Uterus (tissue), 4 donors: ENCODE results near the gene NOS1AP. TPM values are rescaled to one million over a fixed set of nuclear protein-coding genes. Genes with fewer than 3 reads are reported as not detected.

Experiments used
- DNase-seq, 2 donors: peaks; one replicate each; pipeline ENCODE4 v3.0.0-alpha.2; 2019 to 2020
- H3K27ac ChIP-seq, 2 donors: fragments of 200-600 bp; sonication (generic); 1 replicate in 1 of 2; 2 replicates in 1 of 2; pipeline ENCODE4 v1.5.1; 2016 to 2018
- H3K27me3 ChIP-seq, 2 donors: fragments of 200-600 bp; sonication (generic); one replicate each; pipeline ENCODE4 v1.5.1; 2018 to 2019; ENCODE audit warnings: control low read depth in 1 of 2
- H3K36me3 ChIP-seq, 2 donors: fragments of 200-600 bp; sonication (generic); one replicate each; pipeline ENCODE4 v1.5.1; 2019; ENCODE audit warnings: control low read depth in 1 of 2
- H3K4me1 ChIP-seq, 2 donors: fragments of 200-600 bp; sonication (generic); one replicate each; pipeline ENCODE4 v1.5.1; 2018 to 2019; ENCODE audit warnings: control low read depth in 1 of 2
- H3K4me3 ChIP-seq, 2 donors: fragments of 200-600 bp; sonication (generic); 1 replicate in 1 of 2; 2 replicates in 1 of 2; pipeline ENCODE4 v1.5.1; 2018 to 2019; ENCODE audit warnings: mild to moderate bottlenecking in 1 of 2
- H3K9me3 ChIP-seq, 2 donors: fragments of 200-600 bp; sonication (generic); one replicate each; pipeline ENCODE4 v1.5.1; 2019; ENCODE audit warnings: control low read depth in 1 of 2
- CTCF ChIP-seq, 4 experiments: fragments of 200-600 bp in 2 of 4; fragments of 450-650 bp in 2 of 4; sonication (generic) in 2 of 4; IDR thresholded peaks; one replicate each; pipeline ENCODE4 v1.5.1; 2016 to 2019; ENCODE audit warnings: antibody characterized with exemption in 4 of 4, mild to moderate bottlenecking in 2 of 4, moderate library complexity in 1 of 4
- POLR2A ChIP-seq, 2 donors: fragments of 450-650 bp; IDR thresholded peaks; one replicate each; pipeline ENCODE4 v1.6.1; 2016; ENCODE audit warnings: antibody characterized with exemption in 2 of 2, mild to moderate bottlenecking in 1 of 2, moderate library complexity in 1 of 2
- intact Hi-C: fragments of 100-400 bp; cut with DNase I; formaldehyde crosslinking; loops from one replicate; pipeline ENCODE4 v1.15.1; 2023; ENCODE audit warnings: low total_unique reads
- total RNA-seq, 4 donors: library from RNA; depleted of rRNA in 3 of 4; stranded (reverse); fragments of >200 nt in 3 of 4; gene quantifications; one replicate each; pipeline versions ENCODE4 v1.1.0 to v1.2.4, GENCODE V29; 2014 to 2023
- donor health status: DM: yes; HTN: yes; CAD: no.

NOS1AP gene
- total RNA-seq, 4 donors from 2014 or later, result under 0.01 to 5.3 (median 1.9) TPM; not detected in 1

GRCh38 chr1:162326559-162326958 lies 257.1 kb downstream of the NOS1AP start:
- no peak for TF ChIP-seq POLR2A (IDR thresholded peaks at IDR 0.05)
- no peak for TF ChIP-seq CTCF (IDR thresholded peaks at IDR 0.05)
- Histone ChIP-seq H3K27ac (no peak overlapping the region), H3K4me3 (no peak overlapping the region), H3K9me3 (no peaks in the 10 kb centered on the region), H3K4me1 (peaks cover 0 to 5% of the 10 kb centered on the region in 2 donors), H3K36me3 (no peaks in the 10 kb centered on the region), H3K27me3 (no peaks in the 10 kb centered on the region)
- intact Hi-C loops, result no loop called here
- no peak for DNase-seq

GRCh38 chr1:162327144-162327787 lies 257.8 kb downstream of the NOS1AP start:
- Histone ChIP-seq H3K27me3 (no peaks in the 10 kb centered on the region), H3K27ac (no peak overlapping the region), H3K4me1 (peaks cover 0 to 5% of the 10 kb centered on the region in 2 donors), H3K36me3 (no peaks in the 10 kb centered on the region), H3K9me3 (no peaks in the 10 kb centered on the region), H3K4me3 (no peak overlapping the region)
- no peak for DNase-seq
- intact Hi-C loops, result no loop called here
- no peak for TF ChIP-seq CTCF (IDR thresholded peaks at IDR 0.05)
- TF ChIP-seq POLR2A (IDR thresholded peaks at IDR 0.05), result no peak

GRCh38 chr1:162327788-162328165 lies 258.3 kb downstream of the NOS1AP start:
- intact Hi-C loops, result no loop called here
- Histone ChIP-seq H3K27ac (no peak overlapping the region), H3K9me3 (no peaks in the 10 kb centered on the region), H3K27me3 (no peaks in the 10 kb centered on the region), H3K36me3 (no peaks in the 10 kb centered on the region), H3K4me3 (no peak overlapping the region), H3K4me1 (peaks cover 0 to 5% of the 10 kb centered on the region in 2 donors)
- TF ChIP-seq POLR2A (IDR thresholded peaks at IDR 0.05) (no peak), CTCF (IDR thresholded peaks at IDR 0.05) (no peak)
- no peak for DNase-seq

GRCh38 chr1:162328512-162328911 lies 259.0 kb downstream of the NOS1AP start:
- no peak for TF ChIP-seq POLR2A (IDR thresholded peaks at IDR 0.05)
- TF ChIP-seq CTCF (IDR thresholded peaks at IDR 0.05), result no peak
- Histone ChIP-seq H3K9me3 (no peaks in the 10 kb centered on the region), H3K4me3 (no peak overlapping the region), H3K27me3 (no peaks in the 10 kb centered on the region), H3K4me1 (peaks cover 0 to 5% of the 10 kb centered on the region in 2 donors), H3K27ac (no peak overlapping the region), H3K36me3 (no peaks in the 10 kb centered on the region)
- intact Hi-C loops, result no loop called here
- DNase-seq, result no peak

GRCh38 chr1:162329826-162330225 lies 260.3 kb downstream of the NOS1AP start:
- no peak for DNase-seq
- no peaks in the 10 kb centered on the region for H3K9me3 ChIP-seq
- no peak for TF ChIP-seq CTCF (IDR thresholded peaks at IDR 0.05)
- no peak for TF ChIP-seq POLR2A (IDR thresholded peaks at IDR 0.05)
- H3K27me3 ChIP-seq, result no peaks in the 10 kb centered on the region
- peaks cover 0 to 5% of the 10 kb centered on the region in 2 donors for H3K4me1 ChIP-seq
- no peak overlapping the region for H3K27ac ChIP-seq
- intact Hi-C loops, result no loop called here
- no peaks in the 10 kb centered on the region for H3K36me3 ChIP-seq
- no peak overlapping the region for H3K4me3 ChIP-seq
